Activated CD8-positive, alpha-beta memory T cell treated with anti-CD3 and anti-CD28 coated beads for 36 hours (primary cell): Measurements from ENCODE around the gene RCHY1. TPM values are rescaled to one million over a fixed set of nuclear protein-coding genes. Genes with fewer than 3 reads are reported as not detected.

Experiments used
- CTCF ChIA-PET: fragments of 350-600 bp; sonication (Branson Sonifier 250); formaldehyde crosslinking; loops from one replicate; lab custom pipeline; 2021; ENCODE audit warnings: antibody characterized with exemption; lab: Charles Lee
- POLR2A ChIA-PET: fragments of 350-600 bp; sonication (Branson Sonifier 250); formaldehyde crosslinking; loops from one replicate; lab custom pipeline; 2021; ENCODE audit warnings: antibody characterized with exemption; lab: Charles Lee
- total RNA-seq, 2 experiments: library from RNA; stranded (reverse); gene quantifications; one replicate each; pipeline ENCODE4 v1.2.3, GENCODE V29; 2021

Gene RCHY1
- total RNA-seq, 2 experiments from 2014 or later = 24.9 to 28.4 TPM

- POLR2A ChIA-PET = no interaction called here
- CTCF ChIA-PET = no interaction called here
These were observed 43.5 kb downstream of the RCHY1 start for GRCh38 chr4:75470738-75471137.

GRCh38 chr4:75469896-75470295, 44.3 kb downstream of the RCHY1 start:
- POLR2A ChIA-PET = no interaction called here
- CTCF ChIA-PET = no interaction called here

- CTCF ChIA-PET = no interaction called here
- POLR2A ChIA-PET = no interaction called here
These were observed 56.8 kb downstream of the RCHY1 start for GRCh38 chr4:75457365-75457764.

GRCh38 chr4:75434105-75434504, 80.1 kb downstream of the RCHY1 start:
- ChIA-PET POLR2A (no interaction called here), CTCF (no interaction called here)

- POLR2A ChIA-PET = no interaction called here
- CTCF ChIA-PET = no interaction called here
These were observed 81.5 kb downstream of the RCHY1 start for GRCh38 chr4:75432683-75433082.

GRCh38 chr4:75429208-75429607, 85.0 kb downstream of the RCHY1 start:
- ChIA-PET POLR2A (no interaction called here), CTCF (no interaction called here)

Other genes with a start within 250 kb of the RCHY1 start
- gene THAP6, start 70 bp upstream of the RCHY1 start, total RNA-seq = 10 to 100 TPM; 20.1 to 20.8 TPM
- not detected for gene ODAPH, start 41.7 kb upstream of the RCHY1 start, total RNA-seq
- gene CDKL2, start 116.1 kb upstream of the RCHY1 start, total RNA-seq = under 1 TPM; 0.25 to 0.53 TPM
- 100 to 1,000 TPM; 195 to 201 TPM for gene G3BP2, start 159.0 kb upstream of the RCHY1 start, total RNA-seq
- gene USO1, start 210.2 kb upstream of the RCHY1 start, total RNA-seq = 10 to 100 TPM; 40.8 to 43.8 TPM